ENCODE results near the gene KRT16.
"Not testable (repeated sequence)": the region's sequence is repeated elsewhere in the genome, so short reads cannot be mapped to it uniquely, and the experiment has no call there.

The KRT16 gene

DNA sequence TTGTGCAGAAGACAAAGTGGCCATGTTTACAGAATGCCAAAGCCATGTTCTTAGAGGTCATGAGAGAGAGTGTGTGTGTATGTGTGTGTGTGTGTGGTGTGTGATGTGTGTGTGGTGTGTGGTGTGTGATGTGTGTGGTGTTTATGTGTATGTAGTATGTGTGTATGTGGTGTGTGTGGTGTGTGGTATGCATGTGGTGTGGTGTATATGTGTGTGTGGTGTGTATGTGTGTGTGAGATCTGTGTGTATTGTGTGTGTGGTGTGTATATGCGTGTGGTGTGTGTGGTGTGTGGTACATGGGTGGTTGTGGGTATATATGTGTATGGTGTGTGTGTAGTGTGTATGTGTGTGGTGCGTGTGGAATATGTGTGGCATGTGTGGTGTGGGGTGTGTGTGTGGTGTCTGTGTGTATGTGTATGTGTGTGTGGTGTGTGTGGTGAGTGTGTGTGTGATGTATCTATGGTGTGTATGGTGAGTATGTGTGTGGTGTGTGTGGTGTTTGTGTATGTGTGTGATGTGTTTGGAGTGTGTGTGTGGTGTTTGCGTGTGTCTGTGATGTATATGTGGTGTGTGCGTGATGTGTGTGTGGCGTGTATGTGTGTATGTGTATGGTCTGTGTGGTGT is 20.0 kb upstream of the KRT16 start:
- TF ChIP-seq, protein P1, sequence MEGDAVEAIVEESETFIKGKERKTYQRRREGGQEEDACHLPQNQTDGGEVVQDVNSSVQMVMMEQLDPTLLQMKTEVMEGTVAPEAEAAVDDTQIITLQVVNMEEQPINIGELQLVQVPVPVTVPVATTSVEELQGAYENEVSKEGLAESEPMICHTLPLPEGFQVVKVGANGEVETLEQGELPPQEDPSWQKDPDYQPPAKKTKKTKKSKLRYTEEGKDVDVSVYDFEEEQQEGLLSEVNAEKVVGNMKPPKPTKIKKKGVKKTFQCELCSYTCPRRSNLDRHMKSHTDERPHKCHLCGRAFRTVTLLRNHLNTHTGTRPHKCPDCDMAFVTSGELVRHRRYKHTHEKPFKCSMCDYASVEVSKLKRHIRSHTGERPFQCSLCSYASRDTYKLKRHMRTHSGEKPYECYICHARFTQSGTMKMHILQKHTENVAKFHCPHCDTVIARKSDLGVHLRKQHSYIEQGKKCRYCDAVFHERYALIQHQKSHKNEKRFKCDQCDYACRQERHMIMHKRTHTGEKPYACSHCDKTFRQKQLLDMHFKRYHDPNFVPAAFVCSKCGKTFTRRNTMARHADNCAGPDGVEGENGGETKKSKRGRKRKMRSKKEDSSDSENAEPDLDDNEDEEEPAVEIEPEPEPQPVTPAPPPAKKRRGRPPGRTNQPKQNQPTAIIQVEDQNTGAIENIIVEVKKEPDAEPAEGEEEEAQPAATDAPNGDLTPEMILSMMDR (IDR thresholded peaks at IDR 0.05; ENCODE audit: low read depth, low read length): no peak
- H3K36me3 ChIP-seq: no peaks in the 10 kb centered on the region
- no peaks in the 10 kb centered on the region for H3K9me3 ChIP-seq
- H3K4me1 ChIP-seq: peaks cover 14% of the 10 kb centered on the region
- no peak for DNase-seq
- no peak overlapping the region for H3K4me3 ChIP-seq (ENCODE audit: low read depth, low read length)
- no peaks in the 10 kb centered on the region for H3K27me3 ChIP-seq

DNA sequence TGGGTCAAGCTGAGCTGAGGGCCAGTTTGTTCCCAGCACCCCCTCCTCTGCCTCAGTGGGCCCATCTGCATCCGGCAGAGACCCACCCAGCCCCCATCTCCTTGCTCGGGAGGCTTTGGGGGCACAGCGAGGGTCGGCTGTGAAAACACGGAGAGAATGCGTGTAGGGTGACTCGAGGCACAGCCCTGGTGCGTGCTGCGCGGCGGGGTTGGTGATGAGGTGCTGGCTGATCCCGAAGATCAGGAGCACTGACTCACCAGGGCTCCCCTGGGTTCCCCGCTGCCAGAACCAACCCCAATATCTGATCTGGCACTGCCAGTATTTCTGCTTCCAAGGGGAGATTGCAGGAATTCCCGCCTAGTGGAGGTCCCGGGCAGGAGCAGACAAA is 19.3 kb upstream of the KRT16 start:
- H3K4me3 ChIP-seq (ENCODE audit: low read depth, low read length): no peak overlapping the region
- peaks cover 14% of the 10 kb centered on the region for H3K4me1 ChIP-seq
- DNase-seq: no peak
- TF ChIP-seq, protein P1 (IDR thresholded peaks at IDR 0.05; ENCODE audit: low read depth, low read length): no peak
- H3K9me3 ChIP-seq: no peaks in the 10 kb centered on the region
- H3K36me3 ChIP-seq: no peaks in the 10 kb centered on the region
- no peaks in the 10 kb centered on the region for H3K27me3 ChIP-seq

DNA sequence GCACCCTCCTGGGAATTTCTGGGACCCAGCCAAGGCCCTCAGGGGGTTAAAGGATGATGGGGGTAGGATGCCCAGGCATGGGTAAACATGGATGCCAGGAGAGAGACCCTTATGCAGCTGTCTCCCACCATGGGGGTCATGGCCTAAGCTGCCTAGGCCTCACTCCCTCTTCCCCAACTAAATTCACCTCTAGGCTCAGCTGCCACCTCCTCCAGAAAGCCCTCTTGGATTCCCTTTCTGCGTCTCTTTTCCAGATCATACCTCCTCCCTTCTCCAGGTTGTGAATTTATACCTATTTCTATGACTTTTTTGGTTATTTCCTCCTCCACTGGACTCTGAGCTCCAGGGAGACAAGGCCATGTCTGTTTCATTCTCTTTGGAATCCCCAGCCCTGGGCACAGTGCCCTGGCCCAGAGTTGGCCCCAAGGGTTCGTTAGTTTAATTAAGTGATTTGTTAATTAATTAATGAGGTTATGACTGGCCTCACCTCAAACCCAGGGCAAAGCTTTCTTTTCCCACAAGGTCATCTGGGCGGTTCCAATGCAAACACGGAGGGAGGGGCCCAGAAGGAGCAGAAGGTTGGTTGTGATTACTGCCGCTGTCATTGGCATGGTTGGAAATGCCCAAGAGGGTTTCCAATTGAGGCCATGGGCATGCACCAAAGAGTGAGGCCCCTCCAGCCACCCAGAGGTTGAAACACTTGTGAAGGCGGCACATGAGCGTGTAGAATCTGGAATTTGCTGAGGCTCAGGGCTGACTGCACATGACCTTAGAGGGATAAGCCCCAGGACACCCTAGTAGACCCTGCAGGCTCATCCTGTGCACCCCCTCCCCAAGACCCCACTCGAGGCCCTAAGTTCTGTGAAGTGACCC is 18.7 kb upstream of the KRT16 start:
- Histone ChIP-seq H3K27me3 (no peaks in the 10 kb centered on the region), H3K4me1 (peaks cover 14% of the 10 kb centered on the region), H3K9me3 (no peaks in the 10 kb centered on the region), H3K36me3 (no peaks in the 10 kb centered on the region), H3K4me3 (ENCODE audit: low read depth, low read length) (no peak overlapping the region)
- DNase-seq: no peak
- TF ChIP-seq, protein P1 (IDR thresholded peaks at IDR 0.05; ENCODE audit: low read depth, low read length): no peak

DNA sequence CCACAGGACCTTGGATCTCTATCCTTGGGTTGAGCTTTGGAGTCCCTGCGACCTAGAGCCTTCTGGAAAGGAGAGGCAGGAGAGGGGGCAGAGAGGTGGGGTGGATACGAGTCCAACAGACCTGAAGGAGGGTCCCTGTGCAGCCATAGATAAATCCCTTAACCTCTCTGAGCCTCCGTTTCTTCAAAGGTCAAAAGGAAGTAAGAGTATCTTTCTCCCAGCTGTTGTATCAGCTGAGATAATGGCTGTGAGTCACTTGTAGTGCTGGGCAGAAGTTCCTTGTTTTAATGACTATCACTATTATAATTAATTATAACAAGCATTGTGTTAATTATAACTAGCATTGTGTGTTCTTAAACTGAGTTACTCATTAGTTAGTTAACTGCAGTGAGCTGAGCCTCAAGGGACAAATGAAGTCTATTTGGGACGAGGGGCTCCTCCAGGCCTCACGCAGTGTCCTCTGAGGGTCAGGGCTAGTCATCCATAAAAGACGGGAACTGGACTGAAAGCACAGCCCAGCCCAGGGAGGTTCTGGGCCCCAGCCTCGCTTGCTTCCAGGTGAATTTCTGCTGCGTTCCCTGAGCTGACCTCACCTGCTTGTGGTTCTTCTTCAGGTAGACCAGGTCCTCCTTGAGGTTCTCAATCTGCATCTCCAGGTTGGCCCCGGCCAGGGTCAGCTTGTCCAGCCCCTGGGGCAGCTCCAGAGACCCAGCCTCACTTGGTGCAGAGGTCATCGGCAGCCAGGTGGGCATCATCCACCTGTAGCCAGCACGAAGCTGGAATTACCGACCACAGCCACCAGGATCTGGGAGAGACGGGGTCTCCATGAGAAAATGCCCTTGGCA is 17.5 kb upstream of the KRT16 start:
- H3K4me3 ChIP-seq (ENCODE audit: low read depth, low read length): no peak overlapping the region
- DNase-seq: no peak

DNA sequence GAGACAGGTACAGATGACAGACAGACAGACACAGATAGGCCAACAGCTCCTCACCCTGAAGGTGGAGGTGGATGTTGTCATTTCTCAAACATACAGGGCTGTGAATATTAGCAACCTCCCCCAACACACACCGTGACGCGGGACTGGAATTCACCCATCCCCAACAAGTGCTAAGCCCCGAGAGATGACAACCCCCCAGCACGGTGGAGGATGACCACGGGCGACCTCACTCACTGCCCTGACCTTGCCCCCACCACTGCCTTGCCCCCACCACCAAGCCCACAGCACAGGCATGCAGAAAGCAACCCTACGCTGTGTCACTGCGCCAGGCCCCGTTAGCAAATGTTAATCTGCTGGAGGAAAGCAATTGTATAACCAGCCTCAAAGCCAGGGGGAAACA is 16.7 kb upstream of the KRT16 start:
- TF ChIP-seq, protein P1 (IDR thresholded peaks at IDR 0.05; ENCODE audit: low read depth, low read length): no peak
- DNase-seq: no peak
- Histone ChIP-seq H3K36me3 (no peaks in the 10 kb centered on the region), H3K4me3 (ENCODE audit: low read depth, low read length) (no peak overlapping the region), H3K27me3 (no peaks in the 10 kb centered on the region), H3K4me1 (no peaks in the 10 kb centered on the region), H3K9me3 (no peaks in the 10 kb centered on the region)

More for the DNA sequence above, 17.5 kb upstream of the KRT16 start:
- Histone ChIP-seq H3K36me3 (no peaks in the 10 kb centered on the region), H3K4me1 (peaks cover 5% of the 10 kb centered on the region), H3K9me3 (no peaks in the 10 kb centered on the region), H3K27me3 (no peaks in the 10 kb centered on the region)
- TF ChIP-seq, protein P1 (IDR thresholded peaks at IDR 0.05; ENCODE audit: low read depth, low read length): no peak

DNA sequence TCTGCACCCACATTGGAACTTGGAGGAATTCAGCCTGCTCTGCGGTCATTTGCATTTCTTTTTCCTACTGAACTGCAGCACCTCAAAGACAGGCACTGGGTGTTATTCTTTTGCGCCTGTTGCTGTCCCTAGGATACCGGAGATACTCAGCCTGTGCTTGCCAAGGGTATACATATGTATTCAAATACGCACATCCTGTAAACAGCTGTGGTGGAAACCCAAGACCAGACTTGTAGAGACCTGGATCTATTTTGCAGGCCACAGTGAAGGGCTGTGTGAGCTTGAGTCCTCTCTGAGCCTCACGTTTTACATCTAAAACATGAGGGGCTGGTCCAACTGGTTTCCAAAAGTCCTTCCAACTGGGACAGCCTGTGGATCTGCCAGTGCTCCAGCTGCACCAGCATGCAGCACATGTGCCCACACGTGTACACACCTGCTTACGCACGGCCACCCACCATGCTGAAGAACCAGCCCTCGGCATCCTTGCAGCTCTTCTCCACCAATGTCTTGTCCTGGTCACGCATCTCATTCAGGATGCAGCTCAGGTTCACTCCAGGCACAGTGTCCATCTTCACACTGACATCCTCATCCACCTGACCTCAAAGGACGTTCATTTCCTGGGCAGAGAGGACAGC is 16.2 kb upstream of the KRT16 start:
- not testable (repeated sequence) for H3K36me3 ChIP-seq; H3K27me3 ChIP-seq; DNase-seq; H3K4me1 ChIP-seq; H3K9me3 ChIP-seq; H3K4me3 ChIP-seq (ENCODE audit: low read depth, low read length)

DNA sequence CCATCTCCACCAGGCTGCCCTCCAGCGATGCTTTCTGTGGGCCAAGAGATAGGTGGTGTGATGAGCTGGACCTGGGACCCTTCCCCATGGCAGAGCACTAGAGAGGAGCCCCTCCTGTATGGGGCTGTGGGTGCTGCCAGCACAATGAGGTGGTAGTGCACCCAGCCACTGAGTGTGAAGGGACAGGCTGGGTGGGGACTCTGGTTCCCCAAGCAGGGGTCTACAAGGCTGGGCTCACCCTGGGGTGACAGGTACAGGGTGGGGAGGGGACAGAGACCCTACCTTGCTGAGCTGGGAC is 15.5 kb upstream of the KRT16 start:
- H3K36me3 ChIP-seq; H3K4me3 ChIP-seq (ENCODE audit: low read depth, low read length); H3K4me1 ChIP-seq; H3K9me3 ChIP-seq; DNase-seq; H3K27me3 ChIP-seq: not testable (repeated sequence)
